CD14-positive monocyte (primary cell): Measurements from ENCODE around the gene SMTNL1. TPM values are rescaled to one million over a fixed set of nuclear protein-coding genes. Genes with fewer than 3 reads are reported as not detected.

Experiments
- DNase-seq, 3 donors: peaks; one replicate each; pipeline ENCODE4 v3.0.0-alpha.2; 2011 to 2022
- H2AFZ ChIP-seq: 2 replicates; pipeline ENCODE4 v1.6.0; 2012; ENCODE audit warnings: mild to moderate bottlenecking, low read depth, low read length, inconsistent platforms; ENCODE audit not compliant: insufficient read depth, poor library complexity, severe bottlenecking
- H3K27ac ChIP-seq, 2 donors: 1 replicate in 1 of 2; 2 replicates in 1 of 2; pipeline ENCODE4 v1.5.1; 2012 to 2013; ENCODE audit warnings: low read length in 2 of 2, control low read depth in 1 of 2, inconsistent platforms in 1 of 2, low read depth in 1 of 2, mild to moderate bottlenecking in 1 of 2
- H3K27me3 ChIP-seq, 2 donors: one replicate each; pipeline versions ENCODE4 v1.6.0 to v1.6.1; 2011 to 2013; ENCODE audit warnings: low read length in 2 of 2; ENCODE audit not compliant: control insufficient read depth in 2 of 2, insufficient read depth in 2 of 2
- H3K36me3 ChIP-seq, 2 donors: replicated peaks in 1 of 2; 1 replicate in 1 of 2; 2 replicates in 1 of 2; pipeline versions ENCODE4 v1.5.1 to v1.6.1; 2012 to 2013; ENCODE audit warnings: low read length in 2 of 2, control low read depth in 1 of 2, inconsistent platforms in 1 of 2, mild to moderate bottlenecking in 1 of 2; ENCODE audit not compliant: insufficient read depth in 2 of 2, control insufficient read depth in 1 of 2
- H3K4me1 ChIP-seq, 2 donors: 1 replicate in 1 of 2; 2 replicates in 1 of 2; pipeline versions ENCODE4 v1.5.1 to v1.6.1; 2012 to 2013; ENCODE audit warnings: low read length in 2 of 2, control low read depth in 1 of 2, inconsistent platforms in 1 of 2, mild to moderate bottlenecking in 1 of 2, moderate library complexity in 1 of 2; ENCODE audit not compliant: insufficient read depth in 2 of 2, control insufficient read depth in 1 of 2
- H3K4me2 ChIP-seq: replicated peaks from 2 replicates; pipeline ENCODE3; 2012; ENCODE audit warnings: low read length, moderate library complexity, mild to moderate bottlenecking; ENCODE audit not compliant: poor library complexity, severe bottlenecking; ENCODE audit errors: extremely low read depth
- H3K4me3 ChIP-seq, 3 experiments: fragments of 200-600 bp in 1 of 3; sonication (generic) in 1 of 3; replicated peaks in 1 of 3; 1 replicate in 2 of 3; 2 replicates in 1 of 3; pipeline ENCODE4 v1.5.1; 2011 to 2013; ENCODE audit warnings: low read length in 3 of 3, mild to moderate bottlenecking in 3 of 3, control low read depth in 2 of 3, low read depth in 2 of 3, inconsistent platforms in 1 of 3, moderate library complexity in 1 of 3
- H3K79me2 ChIP-seq: 2 replicates; pipeline ENCODE4 v1.6.0; 2012; ENCODE audit warnings: mild to moderate bottlenecking, control low read depth, inconsistent platforms, low read length, moderate library complexity; ENCODE audit not compliant: insufficient read depth
- H3K9ac ChIP-seq: 2 replicates; pipeline ENCODE4 v1.6.0; 2017; ENCODE audit warnings: low read length, mild to moderate bottlenecking; ENCODE audit not compliant: insufficient read depth, poor library complexity, severe bottlenecking
- H3K9me3 ChIP-seq, 2 donors: replicated peaks in 1 of 2; 1 replicate in 1 of 2; 2 replicates in 1 of 2; pipeline versions ENCODE4 v1.5.1 to v1.6.1; 2012 to 2013; ENCODE audit warnings: low read length in 2 of 2, control low read depth in 1 of 2; ENCODE audit not compliant: control insufficient read depth in 1 of 2, insufficient read depth in 1 of 2
- H4K20me1 ChIP-seq: 2 replicates; pipeline ENCODE4 v1.6.0; 2012; ENCODE audit warnings: mild to moderate bottlenecking, low read length, control low read depth, moderate library complexity; ENCODE audit not compliant: insufficient read depth
- H3K27ac Mint-ChIP-seq, 7 donors: one replicate each; pipeline ENCODE4 v1.8.0; 2020; ENCODE audit warnings: mild to moderate bottlenecking in 7 of 7, mixed read lengths in 7 of 7, moderate library complexity in 6 of 7, inconsistent platforms in 2 of 7
- H3K27me3 Mint-ChIP-seq, 3 donors: one replicate each; pipeline ENCODE4 v1.8.0; 2021 to 2022; ENCODE audit warnings: low read depth in 3 of 3, mild to moderate bottlenecking in 3 of 3, mixed read lengths in 3 of 3, moderate library complexity in 3 of 3, inconsistent platforms in 1 of 3
- H3K36me3 Mint-ChIP-seq, 2 donors: one replicate each; pipeline ENCODE4 v1.8.0; 2020; ENCODE audit warnings: mixed read lengths in 2 of 2, inconsistent platforms in 1 of 2, mild to moderate bottlenecking in 1 of 2
- H3K4me1 Mint-ChIP-seq: one replicate; pipeline ENCODE4 v1.8.0; 2020; ENCODE audit warnings: mild to moderate bottlenecking, mixed read lengths
- H3K4me3 Mint-ChIP-seq, 2 donors: one replicate each; pipeline ENCODE4 v1.8.0; 2020; ENCODE audit warnings: mild to moderate bottlenecking in 2 of 2, mixed read lengths in 2 of 2, moderate library complexity in 1 of 2
- H3K9me3 Mint-ChIP-seq, 7 donors: one replicate each; pipeline ENCODE4 v1.8.0; 2020 to 2022; ENCODE audit warnings: mixed read lengths in 7 of 7, mild to moderate bottlenecking in 6 of 7, moderate library complexity in 6 of 7, inconsistent platforms in 2 of 7
- whole genome bisulfite sequencing: methylation state at CpG from one replicate; pipeline ENCODE4 v1.1.5; 2013; ENCODE audit warnings: missing lambda C conversion rate; ENCODE audit not compliant: insufficient coverage; 5-methylcytosine and 5-hydroxymethylcytosine counted together
- intact Hi-C, 2 donors: fragments of 100-400 bp; cut with micrococcal nuclease; formaldehyde crosslinking; loops; one replicate each; pipeline versions ENCODE4 v1.15.0 to v1.15.1; 2023
- polyA plus RNA-seq, 3 donors: library from polyadenylated mRNA; depleted of rRNA in 1 of 3; unstranded in 2 of 3; stranded (reverse) in 1 of 3; fragments of 300-500 nt in 2 of 3; fragments of >200 nt in 1 of 3; fragmentation: Illumina TruSeq in 2 of 3; gene quantifications; 1 replicate in 2 of 3; 2 replicates in 1 of 3; pipeline ENCODE4 v1.2.3, GENCODE V29; 2012 to 2021
- TF ChIP-seq, protein P1 (sequence below): fragments of 200-600 bp; IDR thresholded peaks from one replicate; pipeline ENCODE4 v1.8.0; 2022; ENCODE audit warnings: antibody characterized with exemption, mild to moderate bottlenecking

Gene SMTNL1
- polyA plus RNA-seq, 3 donors: not detected

DNA sequence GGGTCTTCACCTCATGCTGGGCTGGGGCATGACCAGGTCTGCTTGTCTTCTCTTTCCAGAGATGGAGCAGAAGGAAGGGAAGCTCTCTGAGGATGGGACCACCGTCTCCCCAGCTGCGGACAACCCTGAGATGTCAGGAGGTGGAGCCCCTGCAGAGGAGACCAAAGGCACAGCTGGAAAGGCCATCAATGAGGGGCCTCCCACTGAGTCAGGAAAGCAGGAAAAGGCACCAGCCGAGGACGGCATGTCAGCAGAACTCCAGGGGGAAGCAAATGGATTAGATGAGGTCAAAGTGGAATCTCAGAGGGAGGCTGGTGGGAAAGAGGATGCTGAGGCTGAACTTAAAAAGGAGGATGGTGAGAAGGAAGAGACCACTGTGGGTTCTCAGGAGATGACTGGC, 5.2 kb downstream of the SMTNL1 start:
- H3K4me1 ChIP-seq: peaks cover 5 to 6% of the 10 kb centered on the region in 2 donors
- H3K79me2 ChIP-seq: no peaks in the 10 kb centered on the region
- peaks cover 5% of the 10 kb centered on the region for H3K4me1 Mint-ChIP-seq
- no peak overlapping the region for H3K4me3 Mint-ChIP-seq
- no peaks in the 10 kb centered on the region for H3K9me3 Mint-ChIP-seq
- H3K27ac Mint-ChIP-seq: no peak overlapping the region
- no peak overlapping the region for H3K27ac ChIP-seq
- no peak overlapping the region for H3K4me2 ChIP-seq
- no peak overlapping the region for H3K4me3 ChIP-seq
- intact Hi-C loops: no loop called here
- TF ChIP-seq, protein P1, sequence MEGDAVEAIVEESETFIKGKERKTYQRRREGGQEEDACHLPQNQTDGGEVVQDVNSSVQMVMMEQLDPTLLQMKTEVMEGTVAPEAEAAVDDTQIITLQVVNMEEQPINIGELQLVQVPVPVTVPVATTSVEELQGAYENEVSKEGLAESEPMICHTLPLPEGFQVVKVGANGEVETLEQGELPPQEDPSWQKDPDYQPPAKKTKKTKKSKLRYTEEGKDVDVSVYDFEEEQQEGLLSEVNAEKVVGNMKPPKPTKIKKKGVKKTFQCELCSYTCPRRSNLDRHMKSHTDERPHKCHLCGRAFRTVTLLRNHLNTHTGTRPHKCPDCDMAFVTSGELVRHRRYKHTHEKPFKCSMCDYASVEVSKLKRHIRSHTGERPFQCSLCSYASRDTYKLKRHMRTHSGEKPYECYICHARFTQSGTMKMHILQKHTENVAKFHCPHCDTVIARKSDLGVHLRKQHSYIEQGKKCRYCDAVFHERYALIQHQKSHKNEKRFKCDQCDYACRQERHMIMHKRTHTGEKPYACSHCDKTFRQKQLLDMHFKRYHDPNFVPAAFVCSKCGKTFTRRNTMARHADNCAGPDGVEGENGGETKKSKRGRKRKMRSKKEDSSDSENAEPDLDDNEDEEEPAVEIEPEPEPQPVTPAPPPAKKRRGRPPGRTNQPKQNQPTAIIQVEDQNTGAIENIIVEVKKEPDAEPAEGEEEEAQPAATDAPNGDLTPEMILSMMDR: no peak
- no peaks in the 10 kb centered on the region for H3K9me3 ChIP-seq
- peaks cover 12 to 14% of the 10 kb centered on the region in 2 donors for H3K36me3 Mint-ChIP-seq
- H3K27me3 Mint-ChIP-seq: peaks cover 0 to 5% (median 0%) of the 10 kb centered on the region in 3 donors
- H3K36me3 ChIP-seq: peaks cover 7 to 13% of the 10 kb centered on the region in 2 donors
- WGBS: 91% methylated on average over 2 of the region's 4 CpGs
- H4K20me1 ChIP-seq: no peaks in the 10 kb centered on the region
- H3K9ac ChIP-seq: no peak overlapping the region
- no peaks in the 10 kb centered on the region for H3K27me3 ChIP-seq
- no peak overlapping the region for H2AFZ ChIP-seq
- DNase-seq: no peak

DNA sequence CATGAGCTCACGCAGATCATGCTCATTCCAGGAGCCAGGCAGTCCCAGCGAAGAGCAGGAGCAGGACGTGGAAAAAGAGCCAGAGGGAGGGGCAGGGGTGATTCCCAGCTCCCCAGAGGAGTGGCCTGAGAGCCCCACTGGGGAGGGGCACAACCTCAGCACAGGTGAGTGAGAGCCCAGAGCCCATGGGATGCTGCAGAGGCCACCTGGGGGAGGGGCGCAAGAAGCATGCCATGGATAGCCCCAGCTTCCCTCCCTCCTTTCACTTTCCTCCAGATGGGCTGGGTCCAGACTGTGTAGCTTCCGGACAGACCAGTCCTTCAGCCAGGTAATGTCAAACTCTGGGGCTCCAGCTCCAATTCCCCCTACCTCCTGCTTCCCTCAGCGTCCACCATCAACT, 6.2 kb downstream of the SMTNL1 start:
- WGBS: 93% methylated on average over 4 of the region's 6 CpGs
- H3K36me3 Mint-ChIP-seq: peaks cover 21 to 22% of the 10 kb centered on the region in 2 donors
- H3K4me1 ChIP-seq: peaks cover 11% of the 10 kb centered on the region in 2 donors
- no peaks in the 10 kb centered on the region for H3K79me2 ChIP-seq
- H3K9me3 Mint-ChIP-seq: no peaks in the 10 kb centered on the region
- TF ChIP-seq, protein P1: no peak
- peaks cover 0 to 5% (median 0%) of the 10 kb centered on the region in 3 donors for H3K27me3 Mint-ChIP-seq
- no peaks in the 10 kb centered on the region for H3K27me3 ChIP-seq
- no peak overlapping the region for H3K27ac Mint-ChIP-seq
- no peak overlapping the region for H3K27ac ChIP-seq
- H3K4me1 Mint-ChIP-seq: peaks cover 12% of the 10 kb centered on the region
- H4K20me1 ChIP-seq: peaks cover 7% of the 10 kb centered on the region
- H2AFZ ChIP-seq: no peak overlapping the region
- H3K4me3 Mint-ChIP-seq: no peak overlapping the region
- no peak overlapping the region for H3K4me3 ChIP-seq
- no peak overlapping the region for H3K4me2 ChIP-seq
- intact Hi-C loops: no loop called here
- H3K9ac ChIP-seq: no peak overlapping the region
- no peak for DNase-seq
- peaks cover 8 to 20% of the 10 kb centered on the region in 2 donors for H3K36me3 ChIP-seq
- H3K9me3 ChIP-seq: no peaks in the 10 kb centered on the region
